Natural killer cell treated with Interleukin-12 subunit alpha and Interleukin-12 subunit beta and Interleukin-15 and Interleukin-18, amount 100 ng/mL, for 72 hours (primary cell): Measurements from ENCODE around the gene CFAP61. TPM values are rescaled to one million over a fixed set of nuclear protein-coding genes. Genes with fewer than 3 reads are reported as not detected.

Source experiments
- ATAC-seq, 2 donors: fragments of 150-1000 bp; cut with Tn5 transposase in 1 of 2; sonication (Bioruptor Pico), chemical (Tn5 transposase) in 1 of 2; 2 replicates each; pipeline ENCODE4 v1.10.0; 2021
- DNase-seq: peaks from one replicate; pipeline ENCODE4 v3.0.0; 2022; ENCODE audit warnings: low spot score
- H3K27ac Mint-ChIP-seq, 2 donors: 1 replicate in 1 of 2; 2 replicates in 1 of 2; pipeline ENCODE4 v1.8.0; 2022; ENCODE audit warnings: mixed read lengths in 2 of 2, mild to moderate bottlenecking in 1 of 2, moderate library complexity in 1 of 2
- H3K27me3 Mint-ChIP-seq, 2 donors: 1 replicate in 1 of 2; 2 replicates in 1 of 2; pipeline ENCODE4 v1.8.0; 2022; ENCODE audit warnings: mixed read lengths in 2 of 2
- H3K36me3 Mint-ChIP-seq: one replicate; pipeline ENCODE4 v1.8.0; 2022; ENCODE audit warnings: mixed read lengths
- H3K4me1 Mint-ChIP-seq, 2 donors: 1 replicate in 1 of 2; 2 replicates in 1 of 2; pipeline ENCODE4 v1.8.0; 2022; ENCODE audit warnings: low read depth in 2 of 2, mixed read lengths in 2 of 2, mild to moderate bottlenecking in 1 of 2
- H3K4me3 Mint-ChIP-seq: one replicate; pipeline ENCODE4 v1.8.0; 2022; ENCODE audit warnings: mixed read lengths
- H3K9me3 Mint-ChIP-seq: 2 replicates; pipeline ENCODE4 v1.8.0; 2022; ENCODE audit warnings: mixed read lengths
- total RNA-seq, 2 donors: library from RNA; stranded (reverse); gene quantifications; one replicate each; pipeline ENCODE4 v1.2.3, GENCODE V29; 2022

CFAP61 gene
- total RNA-seq, 2 donors from 2014 or later = not detected

- Mint-ChIP-seq H3K36me3 (no peaks in the 10 kb centered on the region), H3K27ac (no peak overlapping the region), H3K4me1 (no peaks in the 10 kb centered on the region), H3K27me3 (no peaks in the 10 kb centered on the region), H3K4me3 (no peak overlapping the region), H3K9me3 (no peaks in the 10 kb centered on the region)
- ATAC-seq = peak in 1 of 2 donors; percentile 37
- DNase-seq = no peak
Observed at GRCh38 chr20:20395903-20396568, 343.7 kb downstream of the CFAP61 start.

- Mint-ChIP-seq H3K27ac (no peak overlapping the region), H3K36me3 (no peaks in the 10 kb centered on the region), H3K4me1 (no peaks in the 10 kb centered on the region), H3K9me3 (no peaks in the 10 kb centered on the region), H3K27me3 (no peaks in the 10 kb centered on the region), H3K4me3 (no peak overlapping the region)
- no peak for DNase-seq
- no peak for ATAC-seq
Observed at GRCh38 chr20:20396794-20397193, 344.5 kb downstream of the CFAP61 start.

GRCh38 chr20:20398123-20398522 lies 345.8 kb downstream of the CFAP61 start:
- Mint-ChIP-seq H3K27ac (no peak overlapping the region), H3K4me1 (no peaks in the 10 kb centered on the region), H3K9me3 (no peaks in the 10 kb centered on the region), H3K27me3 (no peaks in the 10 kb centered on the region), H3K4me3 (no peak overlapping the region), H3K36me3 (no peaks in the 10 kb centered on the region)
- ATAC-seq (no peak), DNase-seq (no peak)

GRCh38 chr20:20399531-20400500 lies 347.5 kb downstream of the CFAP61 start:
- Mint-ChIP-seq H3K4me3 (no peak overlapping the region), H3K4me1 (no peaks in the 10 kb centered on the region), H3K36me3 (no peaks in the 10 kb centered on the region), H3K27ac (no peak overlapping the region), H3K9me3 (no peaks in the 10 kb centered on the region), H3K27me3 (no peaks in the 10 kb centered on the region)
- DNase-seq (no peak), ATAC-seq (no peak)

GRCh38 chr20:20401991-20402390 lies 349.7 kb downstream of the CFAP61 start:
- H3K4me1 Mint-ChIP-seq = no peaks in the 10 kb centered on the region
- no peak overlapping the region for H3K27ac Mint-ChIP-seq
- no peak for ATAC-seq
- H3K4me3 Mint-ChIP-seq = no peak overlapping the region
- H3K27me3 Mint-ChIP-seq = no peaks in the 10 kb centered on the region
- H3K9me3 Mint-ChIP-seq = no peaks in the 10 kb centered on the region
- H3K36me3 Mint-ChIP-seq = no peaks in the 10 kb centered on the region
- DNase-seq = no peak

GRCh38 chr20:20404633-20405032 lies 352.3 kb downstream of the CFAP61 start:
- ATAC-seq (peak in 1 of 2 donors; percentile 17), DNase-seq (no peak)
- no peaks in the 10 kb centered on the region for H3K9me3 Mint-ChIP-seq
- no peaks in the 10 kb centered on the region for H3K27me3 Mint-ChIP-seq
- H3K36me3 Mint-ChIP-seq = no peaks in the 10 kb centered on the region
- no peak overlapping the region for H3K27ac Mint-ChIP-seq
- no peaks in the 10 kb centered on the region for H3K4me1 Mint-ChIP-seq
- no peak overlapping the region for H3K4me3 Mint-ChIP-seq

GRCh38 chr20:20405623-20406022 lies 353.3 kb downstream of the CFAP61 start:
- no peak for DNase-seq
- H3K4me3 Mint-ChIP-seq = no peak overlapping the region
- H3K27ac Mint-ChIP-seq = no peak overlapping the region
- H3K36me3 Mint-ChIP-seq = no peaks in the 10 kb centered on the region
- no peaks in the 10 kb centered on the region for H3K4me1 Mint-ChIP-seq
- no peaks in the 10 kb centered on the region for H3K9me3 Mint-ChIP-seq
- no peaks in the 10 kb centered on the region for H3K27me3 Mint-ChIP-seq
- ATAC-seq = no peak

- H3K36me3 Mint-ChIP-seq = no peaks in the 10 kb centered on the region
- DNase-seq (no peak), ATAC-seq (no peak)
- H3K27ac Mint-ChIP-seq = no peak overlapping the region
- no peaks in the 10 kb centered on the region for H3K27me3 Mint-ChIP-seq
- H3K4me3 Mint-ChIP-seq = no peak overlapping the region
- no peaks in the 10 kb centered on the region for H3K9me3 Mint-ChIP-seq
- no peaks in the 10 kb centered on the region for H3K4me1 Mint-ChIP-seq
Observed at GRCh38 chr20:20406306-20406705, 354.0 kb downstream of the CFAP61 start.

GRCh38 chr20:20407891-20408805 lies 355.8 kb downstream of the CFAP61 start:
- no peak overlapping the region for H3K27ac Mint-ChIP-seq
- no peak overlapping the region for H3K4me3 Mint-ChIP-seq
- H3K36me3 Mint-ChIP-seq = no peaks in the 10 kb centered on the region
- H3K27me3 Mint-ChIP-seq = no peaks in the 10 kb centered on the region
- ATAC-seq = no peak
- H3K4me1 Mint-ChIP-seq = no peaks in the 10 kb centered on the region
- no peaks in the 10 kb centered on the region for H3K9me3 Mint-ChIP-seq
- DNase-seq = no peak

- Mint-ChIP-seq H3K4me3 (no peak overlapping the region), H3K27ac (no peak overlapping the region), H3K36me3 (no peaks in the 10 kb centered on the region), H3K27me3 (no peaks in the 10 kb centered on the region), H3K9me3 (no peaks in the 10 kb centered on the region), H3K4me1 (no peaks in the 10 kb centered on the region)
- no peak for ATAC-seq
- DNase-seq = no peak
Observed at GRCh38 chr20:20409331-20409730, 357.0 kb downstream of the CFAP61 start.

Other genes with a start within 250 kb of the CFAP61 start
- 10 to 100 TPM; 62.4 to 75.8 TPM for gene NAA20, start 35.2 kb upstream of the CFAP61 start, total RNA-seq
- gene CRNKL1, start 66 bp upstream of the CFAP61 start, total RNA-seq = 10 to 100 TPM; 18.7 to 24.2 TPM